K562 (cell line): ENCODE data around the gene SPRR2A. TPM values are rescaled to one million over a fixed set of nuclear protein-coding genes. Genes with fewer than 3 reads are reported as not detected.

Experiments used
- ARNT ChIP-seq, 2 experiments: fragments of 450-650 bp; IDR thresholded peaks; 2 replicates each; pipeline ENCODE4 v1.6.1; 2016; ENCODE audit warnings: mild to moderate bottlenecking in 1 of 2
- CBX1 ChIP-seq: sonication (generic); IDR thresholded peaks from 2 replicates; pipeline ENCODE4 v1.6.1; 2016; ENCODE audit warnings: antibody characterized with exemption, low read depth, mild to moderate bottlenecking
- CGGBP1 ChIP-seq: fragments of 250-450 bp; sonication (Bioruptor Pico); IDR thresholded peaks from 2 replicates; pipeline ENCODE4 v1.9.0; 2021; ENCODE audit warnings: mild to moderate bottlenecking
- DMBX1 ChIP-seq: fragments of 250-450 bp; sonication (Bioruptor Pico); IDR thresholded peaks from 2 replicates; pipeline ENCODE4 v1.8.0; 2022; ENCODE audit warnings: inconsistent platforms, mild to moderate bottlenecking, moderate library complexity, borderline replicate concordance
- E2F4 ChIP-seq: sonication (generic); formaldehyde crosslinking; IDR thresholded peaks from 2 replicates; pipeline ENCODE4 v1.8.0; 2022; ENCODE audit warnings: mild to moderate bottlenecking, low read depth, missing genetic modification reagents
- EP400 ChIP-seq: fragments of 450-650 bp; IDR thresholded peaks from 2 replicates; pipeline ENCODE4 v1.6.1; 2017; ENCODE audit warnings: antibody characterized with exemption, mild to moderate bottlenecking, moderate library complexity
- ETS2 ChIP-seq: IDR thresholded peaks from 2 replicates; pipeline ENCODE4 v1.6.1; 2016; ENCODE audit warnings: borderline replicate concordance, missing genetic modification characterization, mild to moderate bottlenecking, moderate library complexity, missing compliant biosample characterization; ENCODE audit not compliant: poor library complexity, severe bottlenecking
- GATAD2A ChIP-seq: fragments of 450-650 bp; IDR thresholded peaks from 2 replicates; pipeline ENCODE4 v1.6.1; 2017
- KDM5B ChIP-seq: fragments of 200-600 bp; sonication (generic); IDR thresholded peaks from 2 replicates; pipeline ENCODE4 v1.6.1; 2012; ENCODE audit warnings: low read depth, mild to moderate bottlenecking, moderate library complexity, low read length, control low read depth, inconsistent platforms; ENCODE audit not compliant: insufficient replicate concordance
- MAFG ChIP-seq: fragments of 450-650 bp; conservative IDR thresholded peaks from 2 replicates; pipeline ENCODE4 v1.6.1; 2016; ENCODE audit warnings: missing genetic modification characterization, missing compliant biosample characterization
- PHF21A ChIP-seq: fragments of 450-650 bp; IDR thresholded peaks from 2 replicates; pipeline ENCODE4 v1.6.1; 2017; ENCODE audit warnings: low read depth, borderline replicate concordance
- PKNOX1 ChIP-seq: fragments of 450-650 bp; IDR thresholded peaks from 2 replicates; pipeline ENCODE4 v1.6.1; 2016
- RBBP5 ChIP-seq: fragments of 200-600 bp; sonication (generic); IDR thresholded peaks from 2 replicates; pipeline ENCODE4 v1.6.1; 2012; ENCODE audit warnings: borderline replicate concordance, mild to moderate bottlenecking, low read length, control low read depth, inconsistent platforms; ENCODE audit not compliant: insufficient read depth, poor library complexity, severe bottlenecking
- RNF2 ChIP-seq: sonication (generic); IDR thresholded peaks from 2 replicates; pipeline ENCODE4 v1.6.1; 2016
- SOX6 ChIP-seq: fragments of 450-650 bp; IDR thresholded peaks from 2 replicates; pipeline ENCODE4 v1.6.1; 2014; ENCODE audit warnings: mild to moderate bottlenecking
- ZFP30 ChIP-seq: fragments of 250-450 bp; sonication (Bioruptor Pico); IDR thresholded peaks from 2 replicates; pipeline ENCODE4 v1.8.0; 2022; ENCODE audit warnings: moderate library complexity, mild to moderate bottlenecking, inconsistent platforms, borderline replicate concordance
- ZFP91 ChIP-seq: sonication (generic); formaldehyde crosslinking; IDR thresholded peaks from 2 replicates; pipeline ENCODE4 v1.8.0; 2022; ENCODE audit warnings: mild to moderate bottlenecking, missing genetic modification reagents
- ZNF143 ChIP-seq: sonication (generic); formaldehyde crosslinking; IDR thresholded peaks from 2 replicates; pipeline ENCODE4 v1.9.0; 2022; ENCODE audit warnings: mild to moderate bottlenecking, missing genetic modification reagents
- ZNF384 ChIP-seq: IDR thresholded peaks from 2 replicates; pipeline ENCODE4 v1.6.1; 2012; ENCODE audit warnings: low read depth, low read length, improper control_type of control experiment
- ZNF398 ChIP-seq: fragments of 250-450 bp; sonication (Bioruptor Pico); IDR thresholded peaks from 2 replicates; pipeline ENCODE4 v1.8.0; 2021; ENCODE audit warnings: moderate library complexity, mild to moderate bottlenecking, inconsistent platforms
- ZNF79 ChIP-seq: fragments of 250-450 bp; sonication (Bioruptor Pico); IDR thresholded peaks from 2 replicates; pipeline ENCODE4 v1.4.0; 2020; ENCODE audit warnings: low read depth, mild to moderate bottlenecking, moderate library complexity
- polyA plus RNA-seq, 8 experiments: library from polyadenylated mRNA; depleted of rRNA in 4 of 8; stranded (reverse) in 5 of 8; unstranded in 3 of 8; fragments of >200 nt; fragmentation: Nextera tagmentation in 2 of 8; fragmentation: Illumina TruSeq in 1 of 8; extraction: Ambion mirVana in 2 of 8; extraction: Trizol in 1 of 8; gene quantifications; 2 replicates each; pipeline versions ENCODE4 v1.2.1 to v1.2.3, GENCODE V29; 2011 to 2014; ENCODE audit warnings: inconsistent platforms in 1 of 8, missing spikeins in 1 of 8
- total RNA-seq, 7 experiments: library from RNA; depleted of rRNA in 6 of 7; stranded (reverse); fragments of >200 nt in 6 of 7; fragmentation: Illumina TruSeq in 2 of 7; extraction: Trizol in 2 of 7; gene quantifications; 2 replicates each; pipeline versions ENCODE4 v1.2.1 to v1.2.3, GENCODE V29; 2011 to 2021; ENCODE audit warnings: low replicate concordance in 1 of 7

SPRR2A gene
- total and polyA plus RNA-seq, 9 of the 15 experiments (the other 6 are each of a cell fraction or from before 2014, with no cell fraction given) = 0.17 TPM; not detected in 8

GRCh38 chr1:153058826-153059784 lies 1.8 kb upstream of the SPRR2A start (continued):
- peak; percentile 56; the same call in 1 of the 2 replicates for TF ChIP-seq PKNOX1
- TF ChIP-seq GATAD2A = no peak
- TF ChIP-seq E2F4 (CRISPR knock-in tag) = no peak
- TF ChIP-seq ZFP30 (CRISPR knock-in tag) = no peak
- no peak for TF ChIP-seq ZFP91
- no peak for TF ChIP-seq DMBX1 (CRISPR knock-in tag)
- peak; percentile 81 for TF ChIP-seq SOX6
- no peak for TF ChIP-seq ZNF143 (CRISPR knock-in tag)
- peak; percentile 12; the same call in 1 of the 2 replicates for TF ChIP-seq EP400
- TF ChIP-seq ZNF398 = no peak
- peak in 1 of 2 experiments; percentile 34; a peak in 1 of 4 replicates for TF ChIP-seq ARNT (IDR thresholded peaks at IDR 0.05)
- TF ChIP-seq ETS2 (tag) = no peak
- no peak for TF ChIP-seq RBBP5
- TF ChIP-seq PHF21A = no peak
- no peak for TF ChIP-seq MAFG (tag)
- TF ChIP-seq CBX1 = no peak
- TF ChIP-seq CGGBP1 (CRISPR knock-in tag) = no peak
- TF ChIP-seq KDM5B = no peak
- no peak for TF ChIP-seq ZNF79 (CRISPR knock-in tag)
- TF ChIP-seq ZNF384 = no peak
- peak; percentile 94 for TF ChIP-seq RNF2
